Ishikawa (cell line): Measurements from ENCODE around the gene CDHR1.

Experiments used
- CEBPB ChIP-seq: IDR thresholded peaks from 2 replicates; pipeline ENCODE4 v1.6.1; 2012
- REST ChIP-seq: IDR thresholded peaks from 2 replicates; pipeline ENCODE4 v1.6.1; 2012; ENCODE audit warnings: low read depth, mild to moderate bottlenecking
- YY1 ChIP-seq: IDR thresholded peaks from 2 replicates; pipeline ENCODE4 v1.6.1; 2012; ENCODE audit warnings: low read depth

- TF ChIP-seq YY1 (no peak), REST (no peak), CEBPB (no peak)
These were observed 15.2 kb upstream of the CDHR1 start for GRCh38 chr10:84179059-84179710.
